22Rv1 (cell line): Measurements from ENCODE around the gene STUM.

Experiments
- ZFX ChIP-seq: fragments of 450-650 bp; IDR thresholded peaks from 2 replicates; pipeline ENCODE4 v1.6.1; 2017; ENCODE audit warnings: antibody characterized with exemption, borderline replicate concordance
- TF ChIP-seq, protein P1 (sequence below): fragments of 450-650 bp; IDR thresholded peaks from 2 replicates; pipeline ENCODE4 v1.5.1; 2017; ENCODE audit warnings: mild to moderate bottlenecking

DNA sequence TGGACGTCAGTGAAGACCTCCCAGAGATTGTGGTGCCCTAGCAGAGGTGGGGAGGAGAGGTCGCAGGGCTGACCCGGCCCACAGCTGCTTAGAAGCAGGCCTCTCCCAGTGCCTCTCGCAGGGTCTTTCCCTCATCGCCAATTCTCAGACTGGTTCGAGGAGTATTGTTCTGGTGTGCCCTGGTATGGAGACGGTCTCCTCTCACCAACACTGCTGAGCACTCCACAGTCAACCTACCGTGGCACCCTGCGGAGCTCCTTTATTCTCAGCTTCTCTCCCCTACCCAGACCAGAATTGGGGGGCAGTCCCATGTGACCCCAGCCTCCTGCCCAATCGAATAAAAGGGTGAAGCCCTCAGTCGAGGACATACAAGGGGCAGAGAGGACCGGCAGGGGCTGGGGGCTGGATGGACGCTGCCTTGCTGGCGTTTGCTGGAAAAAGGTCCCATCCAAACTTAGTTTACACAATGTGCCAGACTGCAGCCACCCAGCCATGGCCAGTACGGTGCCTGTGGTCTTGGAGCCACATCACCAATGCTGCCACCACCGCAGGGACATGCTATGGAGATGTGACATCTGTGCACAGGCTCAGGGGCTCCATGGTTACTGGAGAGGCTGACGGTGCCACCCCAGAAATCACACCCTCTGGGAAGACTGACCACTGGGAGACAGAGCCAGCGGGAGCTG lies 80.8 kb downstream of the STUM start:
- TF ChIP-seq, protein P1, sequence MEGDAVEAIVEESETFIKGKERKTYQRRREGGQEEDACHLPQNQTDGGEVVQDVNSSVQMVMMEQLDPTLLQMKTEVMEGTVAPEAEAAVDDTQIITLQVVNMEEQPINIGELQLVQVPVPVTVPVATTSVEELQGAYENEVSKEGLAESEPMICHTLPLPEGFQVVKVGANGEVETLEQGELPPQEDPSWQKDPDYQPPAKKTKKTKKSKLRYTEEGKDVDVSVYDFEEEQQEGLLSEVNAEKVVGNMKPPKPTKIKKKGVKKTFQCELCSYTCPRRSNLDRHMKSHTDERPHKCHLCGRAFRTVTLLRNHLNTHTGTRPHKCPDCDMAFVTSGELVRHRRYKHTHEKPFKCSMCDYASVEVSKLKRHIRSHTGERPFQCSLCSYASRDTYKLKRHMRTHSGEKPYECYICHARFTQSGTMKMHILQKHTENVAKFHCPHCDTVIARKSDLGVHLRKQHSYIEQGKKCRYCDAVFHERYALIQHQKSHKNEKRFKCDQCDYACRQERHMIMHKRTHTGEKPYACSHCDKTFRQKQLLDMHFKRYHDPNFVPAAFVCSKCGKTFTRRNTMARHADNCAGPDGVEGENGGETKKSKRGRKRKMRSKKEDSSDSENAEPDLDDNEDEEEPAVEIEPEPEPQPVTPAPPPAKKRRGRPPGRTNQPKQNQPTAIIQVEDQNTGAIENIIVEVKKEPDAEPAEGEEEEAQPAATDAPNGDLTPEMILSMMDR: no peak
- no peak for TF ChIP-seq ZFX
